Activated T-cell treated with anti-CD3 and anti-CD28 coated beads, Interleukin-2, amount 50 U/mL, for 24 hours (primary cell): ENCODE data around the gene KLHL12.

ENCODE experiments used
- DNase-seq: peaks from one replicate; pipeline ENCODE4 v3.0.0-alpha.2; 2020
- H3K27ac Mint-ChIP-seq: 2 replicates; pipeline ENCODE4 v1.8.0; 2020; ENCODE audit warnings: mild to moderate bottlenecking, mixed read lengths
- H3K27me3 Mint-ChIP-seq: 2 replicates; pipeline ENCODE4 v1.8.0; 2020; ENCODE audit warnings: mixed read lengths
- H3K36me3 Mint-ChIP-seq: 2 replicates; pipeline ENCODE4 v1.8.0; 2020; ENCODE audit warnings: low read depth, mixed read lengths
- H3K4me1 Mint-ChIP-seq: 2 replicates; pipeline ENCODE4 v1.8.0; 2020; ENCODE audit warnings: low read depth, mixed read lengths
- H3K4me3 Mint-ChIP-seq: 2 replicates; pipeline ENCODE4 v1.8.0; 2020; ENCODE audit warnings: mild to moderate bottlenecking, moderate library complexity, mixed read lengths
- H3K9me3 Mint-ChIP-seq: 2 replicates; pipeline ENCODE4 v1.8.0; 2020; ENCODE audit warnings: mixed read lengths

The KLHL12 gene

GRCh38 chr1:202880961-202881460, 46.0 kb downstream of the KLHL12 start:
- peaks cover 5% of the 10 kb centered on the region for H3K4me1 Mint-ChIP-seq
- no peak overlapping the region for H3K27ac Mint-ChIP-seq
- no peaks in the 10 kb centered on the region for H3K27me3 Mint-ChIP-seq
- H3K4me3 Mint-ChIP-seq: no peak overlapping the region
- H3K36me3 Mint-ChIP-seq: peaks cover 46% of the 10 kb centered on the region
- H3K9me3 Mint-ChIP-seq: no peaks in the 10 kb centered on the region
- no peak for DNase-seq

DNA sequence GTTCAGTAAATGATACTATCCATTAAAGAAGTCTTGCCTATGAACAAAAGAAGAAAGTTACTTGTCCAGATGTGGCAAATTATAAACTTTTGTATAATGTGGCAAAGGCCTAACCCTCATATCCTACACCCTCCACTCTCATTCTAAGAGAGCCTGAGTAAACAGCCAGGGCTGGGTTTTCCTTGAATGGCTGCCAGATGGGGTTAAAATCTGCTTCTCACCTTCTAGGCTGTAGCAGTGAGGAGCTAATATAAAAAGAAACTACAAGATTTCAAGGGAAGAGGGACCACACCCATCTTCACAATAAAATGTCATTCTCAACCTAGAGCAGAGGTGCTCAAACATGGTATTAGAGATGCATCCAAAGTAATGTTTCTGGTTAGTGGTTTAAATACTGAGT, 47.0 kb downstream of the KLHL12 start:
- Mint-ChIP-seq H3K36me3 (peaks cover 46% of the 10 kb centered on the region), H3K4me3 (no peak overlapping the region), H3K9me3 (no peaks in the 10 kb centered on the region), H3K27me3 (no peaks in the 10 kb centered on the region), H3K4me1 (peaks cover 5% of the 10 kb centered on the region), H3K27ac (no peak overlapping the region)
- no peak for DNase-seq

DNA sequence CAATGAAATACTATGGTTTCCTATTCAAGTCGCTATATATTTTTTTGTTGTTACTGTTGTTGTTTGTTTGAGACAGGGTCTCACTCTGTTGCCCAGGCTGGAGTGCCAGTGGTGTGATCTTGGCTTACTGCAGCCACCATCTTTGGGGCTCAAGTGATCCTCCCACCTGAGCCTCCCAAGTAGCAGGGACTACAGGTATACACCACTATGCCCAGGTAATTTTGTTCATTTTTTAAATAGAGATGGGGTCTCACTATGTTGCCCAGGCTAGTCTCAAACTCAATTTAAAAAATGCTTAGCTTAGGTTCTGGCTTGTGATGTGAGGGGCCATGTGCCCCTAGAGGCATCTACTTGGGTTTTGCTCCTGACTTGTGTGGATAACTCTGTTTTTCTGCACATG, 47.9 kb downstream of the KLHL12 start:
- Mint-ChIP-seq H3K27me3 (no peaks in the 10 kb centered on the region), H3K4me1 (peaks cover 2% of the 10 kb centered on the region), H3K36me3 (peaks cover 42% of the 10 kb centered on the region), H3K4me3 (no peak overlapping the region), H3K9me3 (no peaks in the 10 kb centered on the region), H3K27ac (no peak overlapping the region)
- DNase-seq: no peak

DNA sequence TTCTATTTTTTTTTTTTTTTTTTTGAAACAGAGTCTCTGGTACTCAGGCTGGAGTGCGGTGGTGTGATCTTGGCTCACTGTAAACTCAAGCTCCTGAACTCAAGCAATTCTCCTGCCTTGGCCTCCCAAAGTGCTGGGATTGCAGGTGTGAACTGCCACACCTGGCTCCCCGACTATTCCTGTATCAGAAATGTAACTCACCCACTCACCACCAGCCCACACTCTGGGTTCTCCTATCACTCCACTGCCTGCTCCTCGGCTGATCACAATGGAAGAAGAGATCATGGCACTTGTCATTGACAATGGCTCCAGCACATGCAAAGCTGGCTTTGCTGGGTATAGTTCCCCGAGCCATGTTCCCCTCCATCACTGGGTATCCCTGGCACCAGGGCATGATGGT, 54.0 kb downstream of the KLHL12 start:
- DNase-seq: no peak
- H3K27me3 Mint-ChIP-seq: no peaks in the 10 kb centered on the region
- H3K4me1 Mint-ChIP-seq: no peaks in the 10 kb centered on the region
- no peak overlapping the region for H3K27ac Mint-ChIP-seq
- no peaks in the 10 kb centered on the region for H3K9me3 Mint-ChIP-seq
- no peak overlapping the region for H3K4me3 Mint-ChIP-seq
- H3K36me3 Mint-ChIP-seq: peaks cover 2% of the 10 kb centered on the region

- DNase-seq: no peak
- H3K27me3 Mint-ChIP-seq: peaks cover 8% of the 10 kb centered on the region
- no peaks in the 10 kb centered on the region for H3K36me3 Mint-ChIP-seq
- H3K9me3 Mint-ChIP-seq: no peaks in the 10 kb centered on the region
- no peaks in the 10 kb centered on the region for H3K4me1 Mint-ChIP-seq
- no peak overlapping the region for H3K4me3 Mint-ChIP-seq
- no peak overlapping the region for H3K27ac Mint-ChIP-seq
Measured at GRCh38 chr1:202871367-202871766, 55.7 kb downstream of the KLHL12 start.

GRCh38 chr1:202862679-202863560, 64.1 kb downstream of the KLHL12 start:
- Mint-ChIP-seq H3K4me3 (no peak overlapping the region), H3K27me3 (peaks cover 72% of the 10 kb centered on the region)

GRCh38 chr1:202861420-202862132, 65.5 kb downstream of the KLHL12 start:
- H3K27me3 Mint-ChIP-seq: peaks cover 66% of the 10 kb centered on the region
- H3K4me3 Mint-ChIP-seq: peak overlapping the region; percentile 80
- peak; percentile 61 for DNase-seq
- H3K36me3 Mint-ChIP-seq: no peaks in the 10 kb centered on the region
- peaks cover 15% of the 10 kb centered on the region for H3K4me1 Mint-ChIP-seq
- no peaks in the 10 kb centered on the region for H3K9me3 Mint-ChIP-seq
- H3K27ac Mint-ChIP-seq: no peak overlapping the region

More at GRCh38 chr1:202862679-202863560, 64.1 kb downstream of the KLHL12 start:
- H3K9me3 Mint-ChIP-seq: no peaks in the 10 kb centered on the region
- DNase-seq: no peak
- H3K36me3 Mint-ChIP-seq: no peaks in the 10 kb centered on the region
- no peak overlapping the region for H3K27ac Mint-ChIP-seq
- H3K4me1 Mint-ChIP-seq: peaks cover 15% of the 10 kb centered on the region

GRCh38 chr1:202860744-202861419, 66.2 kb downstream of the KLHL12 start:
- H3K27me3 Mint-ChIP-seq: peaks cover 61% of the 10 kb centered on the region
- peaks cover 15% of the 10 kb centered on the region for H3K4me1 Mint-ChIP-seq
- DNase-seq: peak; percentile 50
- H3K27ac Mint-ChIP-seq: no peak overlapping the region
- no peaks in the 10 kb centered on the region for H3K9me3 Mint-ChIP-seq
- H3K36me3 Mint-ChIP-seq: no peaks in the 10 kb centered on the region
- peak overlapping the region; percentile 80 for H3K4me3 Mint-ChIP-seq

DNA sequence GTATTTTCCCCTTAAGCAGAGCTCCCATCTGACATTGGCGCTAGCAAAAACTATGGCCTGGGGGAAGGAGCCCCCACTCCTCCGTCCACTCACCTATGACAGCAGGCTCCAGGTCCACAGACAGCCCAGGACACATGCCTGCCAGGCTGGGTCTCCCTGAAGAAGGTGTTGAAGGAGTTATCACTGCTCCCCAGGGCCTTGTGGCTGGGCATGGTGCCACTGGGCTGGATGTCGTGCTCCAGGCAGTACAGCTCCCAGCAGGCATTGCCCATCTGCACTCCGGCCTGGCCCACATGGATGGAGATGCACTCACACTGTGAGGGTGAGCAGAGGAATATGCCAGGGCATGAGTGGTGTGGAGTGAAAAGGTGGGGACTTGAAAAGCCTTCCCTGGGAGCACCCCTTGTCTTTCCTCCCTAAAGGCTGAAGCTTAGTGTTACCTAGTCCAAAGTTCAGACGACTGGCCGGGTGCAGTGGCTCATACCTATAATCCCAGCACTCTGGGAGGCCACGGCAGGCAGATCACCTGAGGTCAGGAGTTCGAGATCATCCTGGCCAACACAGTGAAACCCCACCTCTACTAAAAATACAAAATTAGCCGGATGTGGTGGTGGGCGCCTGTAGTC, 68.1 kb downstream of the KLHL12 start:
- H3K4me3 Mint-ChIP-seq: no peak overlapping the region
- no peaks in the 10 kb centered on the region for H3K9me3 Mint-ChIP-seq
- no peak overlapping the region for H3K27ac Mint-ChIP-seq
- H3K36me3 Mint-ChIP-seq: no peaks in the 10 kb centered on the region
- H3K27me3 Mint-ChIP-seq: peaks cover 42% of the 10 kb centered on the region
- H3K4me1 Mint-ChIP-seq: peaks cover 15% of the 10 kb centered on the region
- DNase-seq: no peak

- H3K36me3 Mint-ChIP-seq: no peaks in the 10 kb centered on the region
- no peak overlapping the region for H3K27ac Mint-ChIP-seq
- H3K9me3 Mint-ChIP-seq: no peaks in the 10 kb centered on the region
- H3K4me3 Mint-ChIP-seq: no peak overlapping the region
- peaks cover 37% of the 10 kb centered on the region for H3K27me3 Mint-ChIP-seq
- DNase-seq: no peak
- H3K4me1 Mint-ChIP-seq: peaks cover 15% of the 10 kb centered on the region
Measured at GRCh38 chr1:202858331-202858730, 68.7 kb downstream of the KLHL12 start.

- Mint-ChIP-seq H3K27me3 (peaks cover 26% of the 10 kb centered on the region), H3K9me3 (no peaks in the 10 kb centered on the region), H3K4me3 (no peak overlapping the region), H3K4me1 (peaks cover 15% of the 10 kb centered on the region), H3K36me3 (no peaks in the 10 kb centered on the region), H3K27ac (no peak overlapping the region)
- no peak for DNase-seq
Measured at GRCh38 chr1:202857136-202857610, 69.9 kb downstream of the KLHL12 start.

DNA sequence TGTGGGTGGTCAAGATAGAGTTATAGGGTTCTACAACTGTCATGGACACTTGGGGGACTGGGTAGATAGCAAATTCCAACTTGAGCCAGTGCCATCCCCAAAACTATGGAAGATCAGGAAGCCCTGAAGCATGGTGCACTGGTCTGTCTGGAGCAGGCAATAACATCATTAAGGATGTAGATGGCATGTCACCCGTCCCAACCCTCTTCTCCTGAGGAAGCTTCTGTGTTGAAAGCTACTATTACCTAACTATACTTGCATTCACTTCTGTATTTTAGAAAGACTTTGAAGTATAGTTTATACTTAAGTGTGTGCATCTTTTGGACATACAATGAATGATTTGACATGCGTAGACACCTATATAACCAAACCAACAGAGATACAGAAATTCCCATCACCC, 71.0 kb downstream of the KLHL12 start:
- Mint-ChIP-seq H3K9me3 (no peaks in the 10 kb centered on the region), H3K36me3 (no peaks in the 10 kb centered on the region), H3K27me3 (peaks cover 14% of the 10 kb centered on the region), H3K27ac (no peak overlapping the region), H3K4me3 (no peak overlapping the region), H3K4me1 (peaks cover 5% of the 10 kb centered on the region)
- DNase-seq: no peak

DNA sequence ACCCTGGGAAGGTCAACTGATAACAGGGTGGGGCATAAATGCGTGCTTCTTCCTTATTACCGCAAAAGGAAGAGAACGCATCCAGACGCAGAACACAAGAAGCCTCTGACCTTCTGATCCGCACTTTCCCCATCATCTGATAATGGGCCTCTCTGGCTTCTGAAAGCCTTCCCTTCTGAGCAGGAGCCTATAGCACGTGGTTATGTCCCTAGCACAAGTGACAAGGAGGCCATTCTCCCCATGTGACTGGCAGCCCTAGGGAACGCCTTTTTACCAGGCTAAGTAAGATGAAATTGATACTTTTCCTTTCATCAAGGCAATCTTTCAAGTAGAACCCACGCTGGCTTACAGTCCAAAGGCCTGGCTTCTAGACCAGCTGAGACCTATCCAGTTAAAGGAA, 72.2 kb downstream of the KLHL12 start:
- Mint-ChIP-seq H3K27me3 (peaks cover 3% of the 10 kb centered on the region), H3K9me3 (no peaks in the 10 kb centered on the region)

More for the DNA sequence above, 72.2 kb downstream of the KLHL12 start:
- no peak overlapping the region for H3K27ac Mint-ChIP-seq
- no peak overlapping the region for H3K4me3 Mint-ChIP-seq
- DNase-seq: no peak
- H3K36me3 Mint-ChIP-seq: no peaks in the 10 kb centered on the region
- no peaks in the 10 kb centered on the region for H3K4me1 Mint-ChIP-seq
